Stimulated activated CD4-positive, alpha-beta T cell treated with anti-CD3 and anti-CD28 coated beads, Interleukin-1b, Interleukin-23, amount 100 ng/mL, for 1 hour (primary cell): Measurements from ENCODE around the gene PTGDS.

Experiments
- DNase-seq, 2 donors: peaks; one replicate each; pipeline ENCODE4 v3.0.0-alpha.2; 2020; ENCODE audit warnings: low read depth in 2 of 2

PTGDS gene

GRCh38 chr9:136945333-136946227 lies 31.7 kb upstream of the PTGDS start:
- DNase-seq = no peak

GRCh38 chr9:136946228-136947027 lies 30.9 kb upstream of the PTGDS start:
- DNase-seq = no peak

GRCh38 chr9:136947028-136947891 lies 30.0 kb upstream of the PTGDS start:
- DNase-seq = no peak

- DNase-seq = no peak
Observed at GRCh38 chr9:136947955-136948510, 29.3 kb upstream of the PTGDS start.

- no peak for DNase-seq
Observed at GRCh38 chr9:136949239-136949816, 28.0 kb upstream of the PTGDS start.

GRCh38 chr9:136949817-136950655 lies 27.3 kb upstream of the PTGDS start:
- DNase-seq = peak; percentile 90 to 94

- no peak for DNase-seq
Observed at GRCh38 chr9:136950656-136951276, 26.5 kb upstream of the PTGDS start.

- DNase-seq = no peak
Observed at GRCh38 chr9:136951541-136952320, 25.6 kb upstream of the PTGDS start, which contains the start of gene LCN12. TSS of gene LCN12 (plus strand) at chr9:136952273. CDS start at chr9:136952328, 55 bp downstream.

- no peak for DNase-seq
Observed at GRCh38 chr9:136952321-136952850, 24.9 kb upstream of the PTGDS start.

- no peak for DNase-seq
Observed at GRCh38 chr9:136952876-136953770, 24.2 kb upstream of the PTGDS start.

- DNase-seq = no peak
Observed at GRCh38 chr9:136953771-136954269, 23.5 kb upstream of the PTGDS start.

GRCh38 chr9:136954270-136955083 lies 22.8 kb upstream of the PTGDS start:
- no peak for DNase-seq

- DNase-seq = no peak
Observed at GRCh38 chr9:136955202-136955942, 21.9 kb upstream of the PTGDS start.

- no peak for DNase-seq
Observed at GRCh38 chr9:136955943-136956335, 21.4 kb upstream of the PTGDS start.

- no peak for DNase-seq
Observed at GRCh38 chr9:136956604-136957003, 20.7 kb upstream of the PTGDS start.

- no peak for DNase-seq
Observed at GRCh38 chr9:136957461-136957860, 19.8 kb upstream of the PTGDS start.
